Fibroblast of the aortic adventitia (primary cell): ENCODE measurements around the gene KCNAB1. TPM values are rescaled to one million over a fixed set of nuclear protein-coding genes. Genes with fewer than 3 reads are reported as not detected.

Experiments used
- DNase-seq: peaks from one replicate; pipeline ENCODE4 v3.0.0-alpha.2; 2010; ENCODE audit warnings: low read depth
- H3K4me3 ChIP-seq: 2 replicates; pipeline ENCODE4 v1.5.1; 2011; ENCODE audit warnings: low read depth, mild to moderate bottlenecking, control low read depth, low read length, moderate library complexity
- total RNA-seq: library from RNA; depleted of rRNA; stranded (reverse); fragments of >200 nt; gene quantifications from 2 replicates; pipeline ENCODE4 v1.2.3, GENCODE V29; 2012; ENCODE audit warnings: low replicate concordance
- TF ChIP-seq, protein P1 (sequence below): IDR thresholded peaks from 2 replicates; pipeline ENCODE4 v1.5.1; 2011; ENCODE audit warnings: mild to moderate bottlenecking, low read length, control low read depth, inconsistent platforms; ENCODE audit not compliant: insufficient read depth

Gene KCNAB1
- total RNA-seq, 1 donor = 3.3 TPM

DNA sequence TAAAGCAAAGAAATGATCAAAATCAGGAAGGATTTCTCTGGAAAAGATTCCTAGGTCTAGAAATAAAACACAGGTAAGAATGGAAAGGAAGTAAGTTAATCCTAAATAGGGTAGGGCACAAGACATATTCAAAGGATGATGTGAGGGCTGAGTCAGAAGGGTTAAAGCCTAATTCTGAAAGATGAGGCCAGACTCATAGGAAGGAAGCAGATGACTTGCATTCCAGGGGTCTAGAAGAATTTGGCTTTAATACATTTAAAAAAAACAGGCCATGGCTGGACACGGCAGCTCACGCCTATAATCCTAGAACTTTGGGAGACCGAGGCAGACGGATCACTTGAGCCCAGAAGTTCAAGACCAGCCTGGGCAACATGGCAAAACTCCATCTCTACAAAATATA lies 431.4 kb downstream of the KCNAB1 start:
- H3K4me3 ChIP-seq = peak overlapping the region; percentile 3
- DNase-seq = peak; percentile 83
- TF ChIP-seq, protein P1, sequence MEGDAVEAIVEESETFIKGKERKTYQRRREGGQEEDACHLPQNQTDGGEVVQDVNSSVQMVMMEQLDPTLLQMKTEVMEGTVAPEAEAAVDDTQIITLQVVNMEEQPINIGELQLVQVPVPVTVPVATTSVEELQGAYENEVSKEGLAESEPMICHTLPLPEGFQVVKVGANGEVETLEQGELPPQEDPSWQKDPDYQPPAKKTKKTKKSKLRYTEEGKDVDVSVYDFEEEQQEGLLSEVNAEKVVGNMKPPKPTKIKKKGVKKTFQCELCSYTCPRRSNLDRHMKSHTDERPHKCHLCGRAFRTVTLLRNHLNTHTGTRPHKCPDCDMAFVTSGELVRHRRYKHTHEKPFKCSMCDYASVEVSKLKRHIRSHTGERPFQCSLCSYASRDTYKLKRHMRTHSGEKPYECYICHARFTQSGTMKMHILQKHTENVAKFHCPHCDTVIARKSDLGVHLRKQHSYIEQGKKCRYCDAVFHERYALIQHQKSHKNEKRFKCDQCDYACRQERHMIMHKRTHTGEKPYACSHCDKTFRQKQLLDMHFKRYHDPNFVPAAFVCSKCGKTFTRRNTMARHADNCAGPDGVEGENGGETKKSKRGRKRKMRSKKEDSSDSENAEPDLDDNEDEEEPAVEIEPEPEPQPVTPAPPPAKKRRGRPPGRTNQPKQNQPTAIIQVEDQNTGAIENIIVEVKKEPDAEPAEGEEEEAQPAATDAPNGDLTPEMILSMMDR = no peak

DNA sequence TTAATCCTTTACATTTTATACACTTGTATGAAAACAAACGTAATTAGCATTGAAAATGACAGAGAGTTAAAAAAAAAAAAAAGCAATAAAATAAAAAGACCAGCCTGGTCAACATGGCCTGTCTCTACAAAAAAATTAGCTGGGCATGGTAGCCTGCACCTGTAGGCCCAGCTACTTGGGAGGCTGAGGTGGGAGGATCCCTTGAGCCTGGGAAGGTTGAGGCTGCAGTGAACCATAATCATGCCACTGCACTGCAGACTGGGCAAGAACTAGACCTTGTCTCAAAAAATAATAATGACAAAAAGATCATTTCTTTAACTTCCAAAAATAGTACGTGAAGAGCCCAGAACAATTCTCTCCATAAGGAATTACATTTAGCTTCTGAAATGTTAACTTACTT lies 432.6 kb downstream of the KCNAB1 start:
- no peak for DNase-seq
- H3K4me3 ChIP-seq = peak overlapping the region; percentile 88
- TF ChIP-seq, protein P1 = no peak

DNA sequence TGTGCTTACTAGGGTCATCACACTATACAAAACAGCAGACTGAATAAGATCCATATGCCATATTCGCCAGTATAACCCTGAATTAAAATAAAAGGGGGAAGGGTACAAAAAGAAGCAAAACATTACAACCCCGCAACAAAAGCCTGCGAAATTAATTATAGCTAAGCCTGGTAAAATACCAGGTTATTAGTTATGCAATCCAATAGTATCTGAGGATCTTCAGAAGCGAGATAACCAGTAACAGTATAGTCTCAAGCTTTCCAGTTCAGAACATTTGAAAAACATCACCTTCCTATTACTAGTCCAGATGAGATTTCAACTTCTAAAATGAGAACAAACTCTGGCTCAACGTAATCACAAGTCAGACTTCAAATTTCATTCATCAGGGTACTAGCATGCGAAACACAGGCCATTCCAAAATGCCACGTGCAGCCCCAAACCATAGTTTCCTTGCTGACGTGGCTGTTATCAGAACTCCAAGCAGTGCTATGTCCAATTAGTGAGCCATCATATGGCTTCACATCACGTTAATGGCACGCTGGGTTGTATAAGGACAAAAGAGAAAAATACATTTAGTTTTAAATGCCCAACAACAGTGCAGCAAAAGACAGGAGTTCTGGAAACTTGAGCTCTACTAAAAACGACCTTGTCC lies 433.5 kb downstream of the KCNAB1 start:
- DNase-seq = peak; percentile 81
- peak overlapping the region; percentile 88 for H3K4me3 ChIP-seq
- TF ChIP-seq, protein P1 = no peak

DNA sequence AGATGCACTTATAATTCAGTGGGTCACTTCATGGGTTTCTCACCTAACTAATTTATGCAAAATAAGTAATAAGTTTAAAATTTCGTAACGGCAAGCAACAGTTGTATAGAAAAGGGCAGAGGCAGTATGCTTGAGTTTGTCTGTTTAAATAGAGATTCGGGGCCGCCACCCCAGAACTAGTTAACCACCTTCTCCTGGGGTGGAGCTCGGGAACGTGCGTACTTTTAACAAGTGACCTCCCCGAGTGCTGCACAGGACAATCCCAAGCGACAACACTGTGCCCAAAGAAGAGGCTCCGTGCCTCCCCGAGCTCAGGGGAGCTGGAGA lies 434.1 kb downstream of the KCNAB1 start:
- no peak for DNase-seq
- TF ChIP-seq, protein P1 = no peak

DNA sequence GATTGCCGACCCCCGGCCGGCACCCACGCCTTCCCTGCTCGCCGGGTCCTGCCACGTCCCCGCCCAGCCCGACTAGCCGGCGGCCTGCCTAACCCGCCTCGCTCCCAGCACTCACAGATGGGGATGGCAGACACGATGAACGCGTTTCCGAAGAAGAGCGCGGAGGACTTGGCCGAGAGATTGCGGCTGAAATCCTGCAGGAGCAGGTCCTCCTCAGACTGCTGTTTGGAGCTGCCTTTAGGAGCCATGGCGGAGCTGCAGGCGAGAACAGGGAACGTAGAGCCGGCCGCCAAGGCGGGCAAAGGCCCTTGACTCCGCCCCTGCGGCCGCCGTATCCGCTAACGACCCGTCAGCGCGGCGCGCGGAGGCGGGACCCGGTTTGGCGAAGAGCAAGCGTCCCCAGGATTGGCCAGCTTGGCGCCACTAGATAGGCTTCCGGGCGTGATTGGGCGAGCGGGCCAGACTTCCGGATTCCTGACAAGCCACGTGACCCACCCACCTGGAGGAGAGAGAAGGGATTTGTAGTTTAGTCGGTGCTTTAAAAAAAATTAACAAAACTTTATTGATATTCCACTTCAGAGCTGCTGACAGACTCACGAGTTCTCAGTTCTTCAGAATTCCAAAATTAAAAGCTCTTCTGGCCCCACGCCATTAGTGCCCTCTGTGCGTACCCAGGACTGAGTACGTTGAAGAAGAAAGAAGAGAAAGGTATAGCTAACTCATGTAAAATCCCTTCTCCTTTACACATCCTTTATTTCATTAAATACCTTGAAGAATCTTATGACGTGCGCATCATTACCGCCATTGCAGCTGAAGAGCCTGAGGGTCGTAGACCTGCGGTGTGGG lies 434.7 kb downstream of the KCNAB1 start, which contains the start of gene SSR3:
TSS of gene SSR3 (minus strand) at position 276 of the 846 bp plus-strand sequence. CDS start at position 248, 28 bp downstream.
- DNase-seq = peak; percentile 100
- H3K4me3 ChIP-seq = peak within 1 kb of the TSS; percentile 88
- TF ChIP-seq, protein P1 = peak; percentile 51

More for the DNA sequence above, 434.1 kb downstream of the KCNAB1 start:
- peak overlapping the region; percentile 88 for H3K4me3 ChIP-seq

DNA sequence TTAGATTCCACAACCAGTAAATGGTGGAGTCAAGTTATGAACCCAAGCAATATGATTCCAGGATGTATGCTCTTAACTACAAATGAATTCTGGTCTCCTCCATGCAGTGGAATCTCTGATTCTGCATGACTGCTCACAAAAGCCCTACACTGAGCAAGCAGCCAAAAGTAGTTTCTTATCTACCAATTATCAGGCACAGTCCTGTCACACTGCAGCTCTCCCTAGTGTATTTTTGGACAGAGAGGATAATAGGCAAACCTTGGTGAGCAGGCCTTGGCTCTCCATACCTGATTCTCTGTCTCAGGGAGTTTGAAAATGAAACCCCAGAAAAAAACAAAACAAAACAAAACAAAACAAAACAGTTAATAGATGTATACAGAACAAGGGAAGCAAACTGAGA lies 438.0 kb downstream of the KCNAB1 start:
- H3K4me3 ChIP-seq = no peak overlapping the region
- TF ChIP-seq, protein P1 = no peak
- DNase-seq = peak; percentile 22
